ENCODE measurements around the gene B4GALNT2. TPM values are rescaled to one million over a fixed set of nuclear protein-coding genes. Genes with fewer than 3 reads are reported as not detected.

The B4GALNT2 gene
- total and polyA plus RNA-seq, 2 of the 13 experiments (the other 11 are each of a cell fraction or from before 2014, with no cell fraction given) = not detected

DNA sequence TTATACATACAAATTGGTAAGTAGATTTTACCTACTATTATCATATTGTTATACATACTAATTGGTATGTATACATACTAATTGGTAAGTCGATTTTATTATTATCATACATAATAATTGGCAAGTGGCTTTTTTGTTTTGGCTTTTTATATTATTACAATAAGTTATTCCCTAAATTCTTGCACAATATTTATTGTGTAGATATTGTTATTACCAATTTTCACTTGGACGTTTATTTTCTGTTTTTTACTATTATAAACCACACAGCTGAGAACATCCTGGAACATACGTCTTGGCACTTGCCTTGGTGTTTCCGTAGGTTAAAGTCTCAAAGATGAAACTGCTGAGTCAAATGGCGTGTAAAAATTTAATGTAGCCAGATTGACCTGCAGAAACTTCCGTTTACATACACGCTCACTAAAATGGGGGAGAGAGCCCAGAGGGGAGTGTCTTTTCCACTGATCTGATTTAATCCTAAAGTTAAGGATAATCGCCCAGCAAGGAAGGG, 58.9 kb downstream of the B4GALNT2 start:
- no peaks in the 10 kb centered on the region for H4K20me1 ChIP-seq (ENCODE audit: insufficient read depth, low read length)
- H3K9ac ChIP-seq (ENCODE audit: insufficient read depth, low read depth, low read length) = peak overlapping the region; percentile 84
- no peaks in the 10 kb centered on the region for H3K36me3 ChIP-seq (replicated peaks in 1 of 2; ENCODE audit: control insufficient read depth in 1 of 2, insufficient read depth in 2 of 2, low read length in 2 of 2)
- peaks cover 18% of the 10 kb centered on the region for H3K4me1 ChIP-seq (ENCODE audit: insufficient read depth, low read length)
- TF ChIP-seq CEBPB (IDR thresholded peaks at IDR 0.05; ENCODE audit: borderline replicate concordance, low read depth, low read length) = peak; percentile 34; the same call in 1 of the 2 replicates
- TF ChIP-seq, protein P1, sequence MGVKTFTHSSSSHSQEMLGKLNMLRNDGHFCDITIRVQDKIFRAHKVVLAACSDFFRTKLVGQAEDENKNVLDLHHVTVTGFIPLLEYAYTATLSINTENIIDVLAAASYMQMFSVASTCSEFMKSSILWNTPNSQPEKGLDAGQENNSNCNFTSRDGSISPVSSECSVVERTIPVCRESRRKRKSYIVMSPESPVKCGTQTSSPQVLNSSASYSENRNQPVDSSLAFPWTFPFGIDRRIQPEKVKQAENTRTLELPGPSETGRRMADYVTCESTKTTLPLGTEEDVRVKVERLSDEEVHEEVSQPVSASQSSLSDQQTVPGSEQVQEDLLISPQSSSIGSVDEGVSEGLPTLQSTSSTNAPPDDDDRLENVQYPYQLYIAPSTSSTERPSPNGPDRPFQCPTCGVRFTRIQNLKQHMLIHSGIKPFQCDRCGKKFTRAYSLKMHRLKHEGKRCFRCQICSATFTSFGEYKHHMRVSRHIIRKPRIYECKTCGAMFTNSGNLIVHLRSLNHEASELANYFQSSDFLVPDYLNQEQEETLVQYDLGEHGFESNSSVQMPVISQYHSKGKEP (CRISPR knock-in tag; IDR thresholded peaks at IDR 0.05) = 0 out of 2 replicates have a peak, but pooled peaks have one; percentile 14
- TF ChIP-seq HMG20A (CRISPR knock-in tag; IDR thresholded peaks at IDR 0.05; ENCODE audit: borderline replicate concordance) = no peak
- TF ChIP-seq SSRP1 (CRISPR knock-in tag; IDR thresholded peaks at IDR 0.05) = 0 out of 2 replicates have a peak, but pooled peaks have one; percentile 40
- peak; percentile 26; the same call in 1 of the 2 replicates for TF ChIP-seq NFE2L2 (IDR thresholded peaks at IDR 0.05; ENCODE audit: low read length)
- peak; percentile 33; the same call in 1 of the 2 replicates for TF ChIP-seq MAFF (IDR thresholded peaks at IDR 0.05; ENCODE audit: low read depth, low read length)
- no peak for TF ChIP-seq GTF2F1 (IDR thresholded peaks at IDR 0.05; ENCODE audit: low read length)
- peak; percentile 19; the same call in 1 of the 2 replicates for TF ChIP-seq NFIC (IDR thresholded peaks at IDR 0.05; ENCODE audit: low read length)
- peak; percentile 30 to 39; a peak in 2 of 4 replicates for TF ChIP-seq MAFK (conservative IDR thresholded peaks at IDR 0.05 in 1 of 2, IDR thresholded peaks at IDR 0.05 in 1 of 2; ENCODE audit: low read length in 2 of 2)
- TF ChIP-seq, protein P2, sequence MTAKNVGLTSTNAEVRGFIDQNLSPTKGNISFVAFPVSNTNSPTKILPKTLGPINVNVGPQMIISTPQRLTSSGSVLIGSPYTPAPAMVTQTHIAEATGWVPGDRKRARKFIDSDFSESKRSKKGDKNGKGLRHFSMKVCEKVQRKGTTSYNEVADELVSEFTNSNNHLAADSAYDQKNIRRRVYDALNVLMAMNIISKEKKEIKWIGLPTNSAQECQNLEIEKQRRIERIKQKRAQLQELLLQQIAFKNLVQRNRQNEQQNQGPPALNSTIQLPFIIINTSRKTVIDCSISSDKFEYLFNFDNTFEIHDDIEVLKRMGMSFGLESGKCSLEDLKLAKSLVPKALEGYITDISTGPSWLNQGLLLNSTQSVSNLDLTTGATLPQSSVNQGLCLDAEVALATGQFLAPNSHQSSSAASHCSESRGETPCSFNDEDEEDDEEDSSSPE (CRISPR knock-in tag; IDR thresholded peaks at IDR 0.05) = no peak
- 0 out of 2 replicates have a peak, but pooled peaks have one; percentile 17 for TF ChIP-seq ZBTB21 (CRISPR knock-in tag; IDR thresholded peaks at IDR 0.05)
- POLR2A ChIA-PET = interaction anchor here (0.7 to 3.1 kb wide), 9 partner anchors 8 to 572 kb away, joined by 3 to 16 read pairs (median 4); partner anchors contain the start of gene FAM117A
- H3K27me3 ChIP-seq (ENCODE audit: control insufficient read depth in 1 of 2, insufficient read depth in 2 of 2, low read length in 2 of 2) = peaks cover 0 to 2% of the 10 kb centered on the region in 2 experiments; a peak in 1 of 5 replicates
- WGBS (ENCODE audit: low lambda C conversion rate) = under 1% methylated on average over 8 of the region's 8 CpGs
- H3K9me3 ChIP-seq (ENCODE audit: low read length) = no peaks in the 10 kb centered on the region
- H3K4me3 ChIP-seq (replicated peaks in 1 of 3; ENCODE audit: insufficient read depth in 1 of 3, low read depth in 2 of 3, low read length in 3 of 3) = peak overlapping the region; percentile 75 to 80 (median 76)
- BruUV-seq (replicated peaks) = TSS peak; percentile 94
- no peak for DNase-seq (ENCODE audit: low spot score)
- intact Hi-C loops (cut with micrococcal nuclease; ENCODE audit: unreplicated experiment) (loop anchor here (5.0 kb wide), 1 partner anchor 84 kb away; no protein-coding TSS in a partner anchor), in situ Hi-C loops (cut with HindIII; ENCODE audit: extremely low pct_ligation_motif_present, low pct_unique_long_range_greater_than_20kb) (no loop called here)
- ATAC-seq = no peak
- H2AFZ ChIP-seq (ENCODE audit: low read length) = peak overlapping the region; percentile 82
- CTCF ChIA-PET (ENCODE audit: low intra/inter-chr PET ratio, low total read pairs) = no interaction called here
- no peaks in the 10 kb centered on the region for H3K79me2 ChIP-seq (ENCODE audit: insufficient read depth, low read length)
- H3K4me2 ChIP-seq (ENCODE audit: low read depth, low read length) = peak overlapping the region; percentile 77
- no peak for FAIRE-seq
- peak overlapping the region; percentile 88 for H3K27ac ChIP-seq (ENCODE audit: extremely low read length, insufficient read depth, low read length)
